ENCODE data around the gene TNXB.
"Not testable (repeated sequence)": the region's sequence is repeated elsewhere in the genome, so short reads cannot be mapped to it uniquely, and the experiment has no call there.

The TNXB gene

GRCh38 chr6:32002546-32003268, 106.4 kb downstream of the TNXB start:
- DNase-seq, result not testable (repeated sequence)

- not testable (repeated sequence) for DNase-seq
These were observed 112.8 kb downstream of the TNXB start for GRCh38 chr6:31996385-31996784.

DNA sequence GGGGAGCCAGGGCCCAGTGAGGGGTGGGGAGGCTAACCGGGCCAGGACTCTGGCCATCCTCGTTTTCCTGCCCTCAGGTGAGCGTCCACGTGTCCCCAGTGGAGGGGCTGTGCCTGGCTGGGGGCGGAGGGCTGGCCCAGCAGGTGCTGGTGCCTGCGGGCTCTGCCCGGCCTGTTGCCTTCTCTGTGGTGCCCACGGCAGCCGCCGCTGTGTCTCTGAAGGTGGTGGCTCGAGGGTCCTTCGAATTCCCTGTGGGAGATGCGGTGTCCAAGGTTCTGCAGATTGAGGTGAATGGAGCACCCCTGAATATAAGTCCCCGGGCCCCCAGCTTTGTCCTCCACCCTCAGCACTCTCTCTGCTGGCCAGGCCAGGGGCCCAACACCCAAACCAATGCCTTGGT, 114.7 kb downstream of the TNXB start:
- not testable (repeated sequence) for DNase-seq
